Activated CD8-positive, alpha-beta T cell treated with anti-CD3 and anti-CD28 coated beads for 36 hours (primary cell): ENCODE results near the gene HSPA1A. TPM values are rescaled to one million over a fixed set of nuclear protein-coding genes. Genes with fewer than 3 reads are reported as not detected.

Experiments
- ATAC-seq: fragments of 200-7000 bp; cut with Tn5 transposase; one replicate; pipeline ENCODE4 v1.10.0; 2021; ENCODE audit warnings: mild to moderate bottlenecking, moderate library complexity
- CTCF ChIA-PET: fragments of 350-600 bp; sonication (Branson Sonifier 250); formaldehyde crosslinking; loops from one replicate; lab custom pipeline; 2021; ENCODE audit warnings: antibody characterized with exemption; lab: Charles Lee
- POLR2A ChIA-PET: fragments of 350-600 bp; sonication (Branson Sonifier 250); formaldehyde crosslinking; loops from one replicate; lab custom pipeline; 2021; ENCODE audit warnings: antibody characterized with exemption; lab: Charles Lee
- DNase-seq: peaks from one replicate; pipeline ENCODE4 v3.0.0-alpha.2; 2020
- H3K27ac Mint-ChIP-seq: one replicate; pipeline ENCODE4 v1.8.0; 2021; ENCODE audit warnings: mild to moderate bottlenecking, mixed read lengths
- H3K27me3 Mint-ChIP-seq: one replicate; pipeline ENCODE4 v1.8.0; 2021; ENCODE audit warnings: mixed read lengths
- H3K36me3 Mint-ChIP-seq: one replicate; pipeline ENCODE4 v1.8.0; 2021; ENCODE audit warnings: low read depth, mixed read lengths
- H3K4me1 Mint-ChIP-seq: one replicate; pipeline ENCODE4 v1.8.0; 2021; ENCODE audit warnings: low read depth, mixed read lengths
- H3K4me3 Mint-ChIP-seq: one replicate; pipeline ENCODE4 v1.8.0; 2021; ENCODE audit warnings: mild to moderate bottlenecking, moderate library complexity, mixed read lengths
- H3K9me3 Mint-ChIP-seq: one replicate; pipeline ENCODE4 v1.8.0; 2021; ENCODE audit warnings: mixed read lengths
- intact Hi-C: fragments of 100-400 bp; cut with micrococcal nuclease; formaldehyde crosslinking; loops from one replicate; pipeline ENCODE4 v1.10.0; 2022
- total RNA-seq, 2 experiments: library from RNA; stranded (reverse); gene quantifications; one replicate each; pipeline ENCODE4 v1.2.3, GENCODE V29; 2021
- TF ChIP-seq, protein P1 (sequence below): fragments of 200-600 bp; IDR thresholded peaks from one replicate; pipeline ENCODE4 v1.8.0; 2022; ENCODE audit warnings: antibody characterized with exemption, mild to moderate bottlenecking

The HSPA1A gene
- total RNA-seq, 2 experiments from 2014 or later, result 36.6 to 37.8 TPM

DNA sequence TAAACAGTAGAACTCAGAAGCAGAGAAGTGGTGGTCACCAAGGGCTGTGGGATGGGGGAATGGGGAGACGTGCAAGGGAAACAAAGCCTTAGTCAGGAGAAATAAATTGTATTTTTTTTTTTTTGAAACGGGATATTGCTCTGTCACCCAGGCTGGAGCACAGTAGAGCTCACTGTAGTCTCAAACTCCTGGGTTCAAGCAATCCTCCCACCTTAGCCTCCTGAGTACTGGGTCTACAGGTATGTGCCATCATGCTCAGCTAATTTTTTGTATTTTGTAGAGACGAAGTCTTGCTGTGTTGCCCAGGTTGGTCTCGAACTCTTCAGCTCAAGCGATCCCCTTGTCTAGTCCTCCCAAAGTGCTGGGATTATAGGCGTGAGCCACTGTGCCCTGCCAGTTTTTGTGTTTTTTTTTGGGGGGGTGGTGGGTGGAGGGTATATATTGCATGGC lies 15.6 kb downstream of the HSPA1A start:
- H3K36me3 Mint-ChIP-seq, result peaks cover 21% of the 10 kb centered on the region
- peaks cover 24% of the 10 kb centered on the region for H3K4me1 Mint-ChIP-seq
- peak overlapping the region; percentile 81 for H3K27ac Mint-ChIP-seq
- ChIA-PET CTCF (interaction anchor here (0.8 to 2.0 kb wide), 15 partner anchors 9 to 250 kb away, joined by 3 to 14 read pairs (median 4); partner anchors contain the start of genes CLIC1, LSM2, LY6G5C and VARS1), POLR2A (interaction anchor here (0.5 to 2.5 kb wide), 11 partner anchors 9 to 288 kb away, joined by 3 to 8 read pairs (median 4); partner anchors contain the start of genes CLIC1, CSNK2B, GPANK1 and HSPA1A)
- TF ChIP-seq, protein P1, sequence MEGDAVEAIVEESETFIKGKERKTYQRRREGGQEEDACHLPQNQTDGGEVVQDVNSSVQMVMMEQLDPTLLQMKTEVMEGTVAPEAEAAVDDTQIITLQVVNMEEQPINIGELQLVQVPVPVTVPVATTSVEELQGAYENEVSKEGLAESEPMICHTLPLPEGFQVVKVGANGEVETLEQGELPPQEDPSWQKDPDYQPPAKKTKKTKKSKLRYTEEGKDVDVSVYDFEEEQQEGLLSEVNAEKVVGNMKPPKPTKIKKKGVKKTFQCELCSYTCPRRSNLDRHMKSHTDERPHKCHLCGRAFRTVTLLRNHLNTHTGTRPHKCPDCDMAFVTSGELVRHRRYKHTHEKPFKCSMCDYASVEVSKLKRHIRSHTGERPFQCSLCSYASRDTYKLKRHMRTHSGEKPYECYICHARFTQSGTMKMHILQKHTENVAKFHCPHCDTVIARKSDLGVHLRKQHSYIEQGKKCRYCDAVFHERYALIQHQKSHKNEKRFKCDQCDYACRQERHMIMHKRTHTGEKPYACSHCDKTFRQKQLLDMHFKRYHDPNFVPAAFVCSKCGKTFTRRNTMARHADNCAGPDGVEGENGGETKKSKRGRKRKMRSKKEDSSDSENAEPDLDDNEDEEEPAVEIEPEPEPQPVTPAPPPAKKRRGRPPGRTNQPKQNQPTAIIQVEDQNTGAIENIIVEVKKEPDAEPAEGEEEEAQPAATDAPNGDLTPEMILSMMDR, result no peak
- intact Hi-C loops, result loop anchor here (5.0 to 10.0 kb wide), 2 partner anchors 94 to 166 kb away; partner anchors contain the start of genes C6orf47, CLIC1, CSNK2B and GPANK1
- ATAC-seq, result no peak
- no peaks in the 10 kb centered on the region for H3K27me3 Mint-ChIP-seq
- H3K4me3 Mint-ChIP-seq, result peak overlapping the region; percentile 84
- H3K9me3 Mint-ChIP-seq, result no peaks in the 10 kb centered on the region
- no peak for DNase-seq

DNA sequence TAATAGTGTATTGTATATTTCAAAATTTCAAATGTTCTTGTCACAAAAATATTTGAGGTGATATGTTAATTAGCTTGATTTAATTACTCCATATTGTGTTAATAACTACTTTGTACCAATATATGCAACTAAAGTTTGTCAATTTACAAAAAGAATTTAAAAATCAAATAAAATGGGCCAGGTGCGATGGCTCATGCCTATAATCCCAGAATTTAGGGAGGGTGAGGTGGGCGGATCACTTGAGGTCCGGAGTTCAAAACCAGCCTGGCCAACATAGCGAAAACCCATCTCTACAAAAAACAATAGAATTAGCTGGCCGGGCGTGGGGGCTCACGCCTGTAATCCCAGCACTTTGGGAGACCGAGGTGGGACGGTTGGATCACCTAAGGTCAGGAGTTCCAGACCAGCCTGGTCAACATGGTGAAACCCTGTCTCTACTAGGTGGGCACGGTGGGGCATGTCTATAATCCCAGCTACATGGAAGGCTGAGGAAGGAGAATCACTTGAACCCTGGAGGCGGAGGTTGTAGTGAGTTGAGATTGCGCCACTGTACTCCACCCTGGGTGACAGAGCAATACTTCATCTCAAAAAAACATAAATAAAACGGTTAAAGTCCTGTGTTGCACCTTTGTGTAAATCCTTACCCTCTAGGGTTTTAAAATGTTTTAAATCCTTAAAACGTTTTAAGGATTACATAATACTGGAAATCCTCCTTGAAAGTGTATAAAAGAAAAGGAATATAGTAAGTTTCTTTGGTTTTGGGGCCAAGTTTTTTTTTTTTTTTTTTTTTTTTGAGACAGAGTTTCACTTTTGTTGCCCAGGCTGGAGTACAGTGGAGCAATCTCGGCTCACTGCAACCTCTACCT lies 16.2 kb downstream of the HSPA1A start:
- peaks cover 28% of the 10 kb centered on the region for H3K36me3 Mint-ChIP-seq
- H3K4me3 Mint-ChIP-seq, result peak overlapping the region; percentile 84
- intact Hi-C loops, result loop anchor here (5.0 to 10.0 kb wide), 2 partner anchors 94 to 167 kb away; partner anchors contain the start of genes C6orf47, CLIC1, CSNK2B and GPANK1
- no peaks in the 10 kb centered on the region for H3K9me3 Mint-ChIP-seq
- TF ChIP-seq, protein P1, result no peak
- H3K4me1 Mint-ChIP-seq, result peaks cover 18% of the 10 kb centered on the region
- peak overlapping the region; percentile 81 for H3K27ac Mint-ChIP-seq
- H3K27me3 Mint-ChIP-seq, result no peaks in the 10 kb centered on the region
- no peak for ATAC-seq
- no peak for DNase-seq
- ChIA-PET POLR2A (interaction anchor here (0.8 to 2.5 kb wide), 9 partner anchors 8 to 173 kb away, joined by 3 to 8 read pairs (median 4); partner anchors contain the start of genes ABHD16A, CLIC1, CSNK2B and GPANK1), CTCF (interaction anchor here (0.8 to 2.0 kb wide), 12 partner anchors 9 to 178 kb away, joined by 3 to 14 read pairs (median 4); partner anchors contain the start of genes CLIC1, LSM2 and LY6G5C)

DNA sequence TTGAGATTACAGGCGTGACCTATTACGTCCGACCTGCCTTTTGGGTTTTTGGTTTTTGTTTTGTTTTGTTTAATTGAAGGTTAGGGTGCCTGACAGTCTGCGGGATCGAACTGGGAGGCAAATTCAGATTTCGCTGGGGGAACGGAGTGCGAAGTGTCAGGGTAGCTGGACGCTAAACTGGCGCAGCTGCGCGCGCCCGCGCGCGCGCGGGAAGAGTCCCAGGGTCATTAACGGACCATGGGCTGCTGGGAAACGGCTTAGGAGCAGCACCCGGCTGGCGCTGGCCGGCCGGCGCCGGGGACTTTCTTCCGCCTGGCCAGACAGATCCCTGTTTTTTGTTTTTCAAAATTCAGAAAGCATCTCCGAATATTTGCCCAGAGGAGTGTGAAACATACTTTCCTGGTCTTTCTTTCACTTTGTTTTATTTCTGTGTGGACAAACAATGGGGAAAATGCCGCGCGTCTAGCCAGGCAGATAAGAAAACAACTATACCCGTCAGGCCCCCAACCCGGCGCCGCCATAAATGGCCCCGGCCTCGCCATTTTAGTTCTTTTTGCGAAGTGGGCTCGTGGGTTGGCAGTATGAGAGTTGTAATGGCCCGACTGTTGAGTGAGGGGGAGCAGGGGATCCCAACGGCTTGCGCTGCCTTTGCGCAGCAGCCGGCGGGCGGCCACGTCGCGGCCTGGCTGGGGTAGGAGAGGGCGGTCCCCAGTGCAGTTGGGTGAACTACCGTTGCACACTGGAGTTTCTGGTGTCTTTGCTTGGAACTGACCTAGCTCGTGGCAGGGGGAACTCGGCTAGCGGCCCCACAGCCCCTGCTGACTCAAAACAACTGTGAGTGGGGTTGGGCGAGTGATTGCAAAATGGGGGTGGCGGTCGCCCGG lies 19.3 kb downstream of the HSPA1A start:
- H3K27me3 Mint-ChIP-seq, result no peaks in the 10 kb centered on the region
- H3K9me3 Mint-ChIP-seq, result no peaks in the 10 kb centered on the region
- TF ChIP-seq, protein P1, result no peak
- CTCF ChIA-PET, result interaction anchor here (1.3 kb wide), 1 partner anchor 97 kb away, joined by 4 read pairs; no protein-coding TSS in a partner anchor
- H3K36me3 Mint-ChIP-seq, result peaks cover 57% of the 10 kb centered on the region
- POLR2A ChIA-PET, result interaction anchor here (0.6 to 7.0 kb wide), 17 partner anchors 8 to 293 kb away, joined by 3 to 42 read pairs (median 6); partner anchors contain the start of genes ABHD16A, BAG6, DDX39B and DXO
- ATAC-seq (peak; percentile 70), DNase-seq (peak; percentile 84)
- H3K4me3 Mint-ChIP-seq, result peak overlapping the region; percentile 92
- intact Hi-C loops, result loop anchor here (5.0 to 10.0 kb wide), 2 partner anchors 97 to 170 kb away; partner anchors contain the start of genes C6orf47, CLIC1, CSNK2B and GPANK1
- peaks cover 30% of the 10 kb centered on the region for H3K4me1 Mint-ChIP-seq
- H3K27ac Mint-ChIP-seq, result peak overlapping the region; percentile 95

DNA sequence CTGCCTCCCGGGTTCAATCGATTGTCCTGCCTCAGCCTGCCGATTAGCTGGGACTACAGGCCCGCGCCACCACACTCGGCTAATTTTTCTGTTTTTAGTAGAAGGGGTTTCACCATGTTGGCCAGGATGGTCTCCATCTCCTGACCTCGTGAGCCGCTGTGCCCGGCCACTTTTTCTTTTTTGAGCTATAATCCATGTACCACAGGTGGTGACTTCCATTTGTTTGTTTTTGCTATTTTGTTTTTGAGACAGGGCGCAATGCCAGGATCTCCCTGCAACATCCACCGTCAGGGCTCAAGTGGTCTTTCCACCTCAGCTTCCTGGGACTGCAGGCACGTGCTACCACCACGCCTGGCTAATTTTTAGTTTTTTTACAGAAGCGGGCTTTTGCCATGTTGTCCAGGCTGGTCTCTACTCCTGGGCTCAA lies 20.7 kb downstream of the HSPA1A start:
- ATAC-seq, result no peak
- DNase-seq, result no peak
- H3K36me3 Mint-ChIP-seq, result peaks cover 60% of the 10 kb centered on the region
- H3K4me1 Mint-ChIP-seq, result peaks cover 30% of the 10 kb centered on the region
- H3K4me3 Mint-ChIP-seq, result peak overlapping the region; percentile 92
- CTCF ChIA-PET, result interaction anchor here (1.2 to 2.3 kb wide), 3 partner anchors 10 to 98 kb away, joined by 3 to 6 read pairs (median 4); partner anchors contain the start of gene NEU1
- intact Hi-C loops, result loop anchor here (10.0 kb wide), 1 partner anchor 171 kb away; the partner anchor contains the start of genes C6orf47, CSNK2B, GPANK1 and LY6G5B
- POLR2A ChIA-PET, result interaction anchor here (0.9 to 7.0 kb wide), 13 partner anchors 10 to 184 kb away, joined by 3 to 42 read pairs (median 6); partner anchors contain the start of genes ABHD16A, BAG6, EHMT2 and HSPA1A
- TF ChIP-seq, protein P1, result no peak
- H3K27me3 Mint-ChIP-seq, result no peaks in the 10 kb centered on the region
- H3K27ac Mint-ChIP-seq, result peak overlapping the region; percentile 95
- H3K9me3 Mint-ChIP-seq, result no peaks in the 10 kb centered on the region
